ENCODE results near the gene NBEAL2.
"Not testable (repeated sequence)": the region's sequence is repeated elsewhere in the genome, so short reads cannot be mapped to it uniquely, and the experiment has no call there.

The NBEAL2 gene

DNA sequence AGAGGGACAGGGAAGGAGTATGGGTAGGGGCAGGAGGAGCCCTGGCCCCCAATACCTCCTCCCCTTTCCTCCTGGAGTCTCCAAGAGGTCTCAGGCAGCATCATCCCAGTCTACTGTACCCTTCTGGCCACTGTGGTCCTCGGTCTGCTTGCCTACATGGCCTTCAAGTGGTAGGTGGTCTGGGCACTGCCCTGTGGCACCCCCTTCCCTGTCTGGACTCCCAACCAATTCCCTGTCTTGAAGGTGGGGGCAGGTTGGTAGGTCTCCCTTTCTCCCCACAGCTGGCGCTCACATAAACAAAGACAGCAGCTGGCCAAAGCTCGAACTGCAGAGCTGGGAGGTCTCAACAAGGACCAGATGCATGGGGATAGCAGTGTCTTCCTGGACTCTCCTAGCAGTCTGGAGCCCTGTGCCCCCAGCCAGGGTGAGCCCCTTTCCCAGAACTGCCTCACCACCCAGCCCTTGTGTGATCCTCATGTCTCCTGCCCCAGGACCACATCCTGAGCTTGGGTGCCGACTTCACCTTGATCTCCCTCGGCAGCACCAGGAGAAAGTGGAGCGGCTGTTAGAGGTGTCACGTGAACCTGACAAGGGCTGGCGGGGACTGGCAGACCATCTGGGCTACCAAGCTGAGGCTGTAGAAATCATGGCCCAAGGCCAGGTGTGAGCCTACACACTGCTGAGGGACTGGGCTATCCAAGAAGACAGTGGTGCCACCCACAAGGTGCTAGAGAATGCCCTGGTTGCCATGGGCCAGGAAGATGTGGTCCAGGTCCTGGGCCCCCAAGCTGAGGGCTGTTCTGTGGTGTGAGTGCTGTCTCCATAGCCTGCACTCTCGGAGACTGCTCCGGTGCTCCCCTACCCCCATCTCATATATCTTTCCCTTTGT is 33.1 kb downstream of the NBEAL2 start:
- no peak for DNase-seq (ENCODE audit: low read depth)

DNA sequence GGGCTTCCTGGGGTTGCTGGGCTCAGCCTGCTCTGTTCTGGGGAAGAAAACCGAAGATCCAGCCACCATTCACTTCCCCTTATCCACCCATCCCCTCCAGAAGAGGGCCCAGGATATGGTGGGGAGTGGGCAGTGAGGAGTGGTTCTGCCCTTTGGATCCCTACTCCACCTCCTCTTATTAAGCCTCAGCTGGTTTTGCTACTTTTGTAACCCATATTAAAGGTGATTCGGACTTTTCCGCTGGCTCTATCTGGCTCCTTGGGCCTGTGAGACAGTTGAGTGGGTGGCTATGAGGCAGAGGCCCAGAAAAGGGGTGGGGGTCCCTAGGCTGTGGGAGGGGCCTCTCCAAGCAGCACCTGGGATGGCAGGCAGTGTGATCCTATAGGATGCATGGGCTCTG is 33.8 kb downstream of the NBEAL2 start:
- no peak for DNase-seq (ENCODE audit: low read depth)

DNA sequence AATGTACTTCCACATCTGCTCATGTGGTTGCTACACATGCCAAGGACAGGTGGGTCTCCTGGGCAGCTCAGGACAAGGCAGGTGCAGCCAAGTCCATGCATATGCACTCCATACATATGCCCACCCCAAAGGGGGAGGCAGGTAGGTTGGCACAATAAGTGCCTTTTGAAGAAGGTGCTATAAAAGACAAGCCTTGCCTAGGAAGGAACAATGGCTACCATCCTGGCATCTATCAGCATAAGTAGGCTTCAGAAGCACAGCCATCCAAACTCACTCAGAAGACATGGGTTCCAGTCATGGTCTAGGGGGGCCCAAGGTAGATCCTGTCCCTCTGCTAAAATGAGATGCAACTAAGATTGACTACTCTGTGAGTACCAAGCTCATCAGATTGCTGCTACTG is 34.6 kb downstream of the NBEAL2 start:
- DNase-seq (ENCODE audit: low read depth) = no peak

DNA sequence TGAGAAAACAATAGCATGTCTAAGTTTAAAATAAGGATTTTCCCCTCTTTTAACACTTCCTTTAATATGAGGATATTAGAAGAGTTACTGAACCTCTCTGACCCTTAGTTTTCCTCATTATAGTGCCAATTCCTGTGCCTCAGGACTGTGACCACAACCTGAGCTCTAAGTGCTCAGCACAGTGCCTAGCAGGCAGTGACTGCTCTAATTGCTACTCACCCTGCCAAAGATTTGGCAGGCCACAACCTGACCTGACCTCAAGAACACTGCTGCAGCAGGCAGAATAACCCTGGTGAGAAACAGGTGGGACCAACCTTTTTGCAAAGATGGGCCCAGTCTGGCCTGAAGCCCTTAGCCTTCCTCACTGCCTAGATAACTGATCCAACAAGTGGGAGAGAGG is 35.7 kb downstream of the NBEAL2 start:
- no peak for DNase-seq (ENCODE audit: low read depth)

DNA sequence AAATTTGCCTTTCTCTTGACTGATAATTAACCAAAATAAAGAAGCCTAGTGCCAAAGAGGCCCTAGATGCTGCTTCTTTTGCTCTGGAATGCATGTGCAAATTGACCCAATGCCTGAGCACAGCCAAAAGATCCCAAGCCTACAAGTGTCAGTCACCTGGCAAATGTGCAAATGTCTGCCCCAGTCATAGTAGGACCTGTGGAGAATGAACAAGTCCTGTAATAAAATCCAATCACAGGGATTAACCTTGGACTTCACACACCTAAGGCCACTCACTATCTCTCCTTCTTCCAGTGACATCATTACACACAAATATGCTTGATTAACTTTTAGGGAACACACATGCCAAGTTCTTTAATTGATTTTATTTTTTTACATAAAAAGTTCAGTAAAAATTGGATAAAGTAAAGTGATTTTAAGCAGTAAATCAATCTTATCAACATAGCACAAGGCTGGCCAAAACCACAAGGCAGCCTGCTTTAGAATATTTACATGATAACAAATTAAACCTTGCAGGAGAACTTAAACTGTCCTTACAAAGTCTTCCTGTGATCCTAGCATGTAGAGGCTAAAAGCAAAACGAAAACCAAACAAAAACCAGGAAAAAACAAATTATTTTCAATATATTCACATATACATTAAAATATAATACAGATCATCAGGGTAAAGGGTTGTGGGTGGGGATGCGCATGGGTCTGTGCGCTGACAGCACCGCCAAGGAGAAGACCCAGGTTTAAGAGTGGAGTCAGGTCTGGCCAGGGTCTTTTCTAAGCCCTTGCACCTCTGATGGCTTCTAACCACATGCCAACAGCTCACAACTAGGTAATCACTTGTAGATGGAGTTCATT is 36.8 kb downstream of the NBEAL2 start:
- DNase-seq (ENCODE audit: low read depth) = no peak

DNA sequence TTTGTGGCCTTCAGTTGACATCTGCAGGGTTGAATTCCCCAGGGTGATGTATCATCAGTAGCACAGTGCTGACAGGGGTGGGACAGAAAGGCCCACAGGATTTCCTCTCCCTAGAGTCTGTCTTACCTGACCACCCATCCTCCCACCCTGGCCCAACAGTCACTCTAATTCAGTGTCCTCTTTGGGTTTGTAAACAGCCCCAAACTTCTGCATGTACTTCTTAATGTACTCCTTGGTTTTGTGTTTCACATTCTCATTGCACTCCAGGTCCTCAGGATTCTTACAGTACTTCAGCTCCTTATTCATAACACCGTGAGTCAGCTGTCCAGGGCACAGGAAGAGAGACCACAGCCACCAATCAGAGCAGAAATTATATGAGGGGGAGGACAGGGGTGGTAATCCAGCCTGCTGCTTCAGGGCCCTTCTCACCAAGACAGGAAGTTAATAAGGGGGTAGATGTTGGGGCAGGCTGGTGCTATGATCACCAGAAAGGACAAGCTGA is 37.5 kb downstream of the NBEAL2 start:
- no peak for DNase-seq (ENCODE audit: low read depth)

DNA sequence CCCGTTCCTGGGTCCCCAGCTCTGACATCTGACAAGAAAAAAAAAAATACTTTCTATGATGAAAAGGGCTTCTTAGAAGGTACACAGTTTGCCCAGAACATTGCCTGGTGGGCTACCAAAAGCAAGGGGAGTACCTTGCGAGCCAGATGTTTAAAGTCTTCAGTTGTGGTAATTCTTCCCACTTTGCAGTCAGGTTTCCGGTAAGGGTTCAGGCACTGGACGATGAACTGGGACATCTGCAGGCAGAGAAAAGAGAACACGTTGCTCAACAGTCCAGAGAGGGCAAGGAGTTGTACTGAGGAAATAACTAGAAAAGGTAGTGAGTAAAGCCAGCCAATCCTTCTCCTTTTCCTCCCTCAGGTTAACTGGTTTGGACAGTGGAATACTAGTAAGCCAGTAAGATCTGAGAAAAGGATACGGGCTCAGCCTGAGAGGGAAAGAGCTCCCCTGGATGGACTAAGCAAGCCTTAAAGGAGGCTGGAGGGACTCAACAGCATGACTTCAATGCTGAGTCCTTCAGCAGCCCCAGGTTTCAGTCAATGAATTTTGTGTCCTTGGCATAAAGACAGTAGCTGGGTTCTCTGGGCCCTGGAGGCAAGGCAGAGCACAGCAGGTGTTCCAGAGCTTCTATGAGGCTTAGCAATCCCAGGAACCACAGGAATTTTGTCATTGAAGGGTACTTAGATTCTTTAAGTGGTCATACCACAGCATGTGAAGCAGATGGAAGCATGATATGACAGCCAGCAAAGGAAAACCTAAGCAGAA is 38.2 kb downstream of the NBEAL2 start:
- no peak for DNase-seq (ENCODE audit: low read depth)

DNA sequence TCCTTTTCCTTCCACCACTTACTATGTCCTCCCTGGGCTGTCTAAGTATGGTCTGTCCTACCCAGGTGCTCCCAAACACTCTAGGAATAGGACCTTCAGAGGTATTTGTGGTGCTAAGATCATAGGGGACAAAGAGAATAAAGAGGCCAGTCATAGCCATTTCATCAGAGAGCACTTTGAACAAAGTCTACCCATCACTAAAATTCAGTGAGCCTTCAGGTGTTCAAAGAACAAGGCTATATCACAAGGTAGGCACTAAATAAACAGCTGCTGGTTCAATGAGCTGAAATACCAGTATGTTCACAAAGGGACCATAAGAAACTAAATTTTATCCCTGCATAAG is 38.8 kb downstream of the NBEAL2 start:
- no peak for DNase-seq (ENCODE audit: low read depth)

DNA sequence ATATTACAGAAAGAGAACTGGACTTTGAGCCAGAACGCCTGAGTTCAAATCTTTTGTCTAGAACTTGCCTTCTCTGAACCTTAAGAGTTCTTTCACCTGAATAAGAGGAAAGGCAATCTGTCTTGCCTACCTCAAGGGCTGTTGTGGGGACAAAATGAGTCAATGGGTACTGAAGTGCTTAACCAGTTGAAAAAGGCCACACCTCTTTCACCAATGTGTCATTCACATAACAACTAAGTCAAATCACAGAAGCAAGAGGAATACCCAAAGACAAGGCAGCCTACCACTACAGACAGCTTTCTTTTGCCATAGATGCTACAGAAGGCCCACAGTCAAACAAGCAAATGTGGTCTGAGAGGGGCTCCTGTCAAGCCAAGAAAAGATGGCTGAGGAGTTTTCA is 39.7 kb downstream of the NBEAL2 start:
- no peak for DNase-seq (ENCODE audit: low read depth)

DNA sequence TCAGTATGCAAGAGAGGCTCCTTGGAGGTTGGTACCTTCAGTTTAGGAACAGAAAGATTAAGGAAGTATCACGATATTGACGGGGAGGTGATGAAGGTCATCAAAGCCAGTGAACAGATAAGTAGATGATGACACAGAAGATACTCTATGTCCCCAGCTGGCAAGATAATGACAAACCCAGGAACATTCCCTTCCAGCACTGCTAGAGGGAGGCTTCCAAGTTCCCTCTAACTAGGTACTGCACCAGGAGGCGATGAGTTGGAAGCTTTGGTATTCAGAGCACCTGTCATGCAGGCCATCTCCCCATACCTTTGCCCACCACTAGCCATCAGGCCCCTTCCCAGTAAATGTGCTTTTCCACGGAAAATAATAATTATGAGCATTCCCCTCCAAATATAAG is 40.8 kb downstream of the NBEAL2 start:
- DNase-seq (ENCODE audit: low read depth) = no peak

DNA sequence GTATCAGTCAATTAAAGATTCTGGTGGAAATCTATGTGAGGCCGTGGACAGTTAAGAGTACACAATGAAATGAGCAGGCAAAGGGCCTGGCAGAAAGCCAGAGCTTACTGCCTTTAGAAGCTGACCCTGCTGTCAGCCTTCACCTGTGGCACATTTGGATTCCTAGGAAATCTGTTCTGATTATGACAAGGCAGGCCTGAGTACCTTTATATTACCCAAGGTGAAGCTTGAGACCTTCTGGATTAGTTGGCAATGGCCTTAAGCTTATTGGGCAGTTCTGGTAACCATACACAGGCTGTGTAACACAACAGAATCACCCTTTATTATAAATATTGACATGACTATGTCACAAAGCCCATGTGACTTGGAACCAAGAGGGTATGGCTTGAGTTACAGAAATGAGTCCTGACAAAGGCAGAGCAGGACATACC is 43.2 kb downstream of the NBEAL2 start:
- DNase-seq (ENCODE audit: low read depth) = no peak

DNA sequence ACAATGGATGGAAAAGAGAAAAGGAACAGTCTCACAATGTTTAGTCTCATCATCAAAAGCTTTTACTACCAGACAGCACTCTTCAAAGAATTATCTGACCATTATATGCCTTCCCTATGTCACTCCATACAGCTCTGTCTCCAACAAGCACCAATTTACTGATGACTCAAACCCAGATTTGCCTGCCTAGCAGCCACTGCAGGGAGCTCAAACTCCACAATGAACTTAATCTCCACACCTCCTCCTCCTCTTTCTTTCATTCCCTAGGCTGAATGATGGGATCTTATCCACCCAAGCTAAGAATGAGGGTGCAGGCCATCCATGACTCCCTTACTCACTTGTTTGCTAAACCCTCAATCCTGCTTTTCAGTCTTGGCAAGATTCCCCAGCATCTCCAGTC is 45.5 kb downstream of the NBEAL2 start:
- DNase-seq (ENCODE audit: low read depth) = no peak

DNA sequence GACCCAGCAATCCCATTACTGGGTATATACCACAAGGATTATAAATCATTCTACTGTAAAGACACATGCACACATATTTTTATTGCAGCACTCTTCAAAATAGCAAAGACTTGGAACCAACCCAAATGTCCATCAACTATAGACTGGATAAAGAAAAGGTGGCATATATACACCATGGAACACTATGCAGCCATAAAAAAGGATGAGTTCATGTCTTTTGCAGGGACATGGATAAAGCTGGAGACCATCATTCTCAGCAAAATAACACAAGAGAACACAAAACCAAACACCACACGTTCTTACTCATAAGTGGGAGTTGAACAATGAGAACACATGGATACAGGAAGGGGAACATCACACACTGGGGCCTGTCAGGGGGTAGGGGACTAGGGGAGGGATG is 47.0 kb downstream of the NBEAL2 start:
- not testable (repeated sequence) for DNase-seq (ENCODE audit: low read depth)

DNA sequence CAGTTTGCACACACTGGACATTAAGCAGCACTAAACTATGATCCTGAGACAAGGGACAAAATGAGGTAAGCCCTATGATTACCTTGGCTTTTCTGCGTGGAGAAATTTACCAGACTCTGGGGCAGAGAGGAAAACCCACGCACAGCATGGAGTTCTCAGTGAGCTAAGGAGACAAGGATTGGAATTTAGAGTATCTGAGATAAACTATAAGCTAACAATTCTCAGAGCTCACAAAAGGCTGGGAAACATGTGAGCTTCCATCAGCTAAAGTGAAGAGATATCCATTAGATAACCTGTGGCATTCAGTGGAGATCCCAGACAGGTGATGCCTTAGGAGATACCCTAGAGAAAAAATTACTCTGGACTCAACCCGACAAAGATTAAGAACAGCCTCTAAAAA is 48.7 kb downstream of the NBEAL2 start:
- DNase-seq (ENCODE audit: low read depth) = no peak

DNA sequence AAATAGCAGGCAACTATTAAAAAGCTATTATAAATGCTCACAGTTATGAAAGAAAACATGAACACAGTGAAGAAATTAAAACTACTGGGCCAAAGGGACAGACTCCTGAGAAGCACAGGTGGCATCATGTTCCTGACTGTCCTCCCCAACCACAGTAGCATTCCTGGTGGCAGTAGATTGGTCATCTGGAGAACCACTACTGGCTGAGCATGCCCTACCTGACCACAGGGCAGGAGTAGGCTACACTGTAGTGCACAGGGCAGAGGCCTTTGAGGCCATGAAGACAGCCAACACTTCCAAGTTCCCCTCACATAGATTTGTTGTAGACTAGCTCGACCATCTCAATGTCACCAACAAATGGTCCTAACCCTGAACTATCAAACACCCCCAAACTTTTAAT is 49.2 kb downstream of the NBEAL2 start:
- DNase-seq (ENCODE audit: low read depth) = no peak

DNA sequence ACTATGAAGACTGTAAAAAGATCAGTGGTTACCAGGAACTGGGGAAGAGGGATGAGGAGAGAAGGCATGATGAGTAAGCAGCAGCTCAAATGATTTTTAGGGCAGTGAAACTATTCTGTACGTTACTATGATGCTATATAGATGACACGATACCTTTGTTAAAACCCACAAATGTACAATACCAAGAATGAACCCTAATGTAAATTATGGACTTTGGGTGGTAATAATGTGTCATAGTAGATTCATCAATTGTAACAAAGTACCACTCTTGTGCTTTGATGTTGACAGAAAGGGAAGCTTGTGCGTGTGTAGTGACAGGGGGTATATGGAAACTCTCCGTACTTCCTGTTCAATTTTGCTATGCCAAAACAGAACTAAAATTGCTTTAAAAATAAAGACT is 51.6 kb downstream of the NBEAL2 start:
- not testable (repeated sequence) for DNase-seq (ENCODE audit: low read depth)

DNA sequence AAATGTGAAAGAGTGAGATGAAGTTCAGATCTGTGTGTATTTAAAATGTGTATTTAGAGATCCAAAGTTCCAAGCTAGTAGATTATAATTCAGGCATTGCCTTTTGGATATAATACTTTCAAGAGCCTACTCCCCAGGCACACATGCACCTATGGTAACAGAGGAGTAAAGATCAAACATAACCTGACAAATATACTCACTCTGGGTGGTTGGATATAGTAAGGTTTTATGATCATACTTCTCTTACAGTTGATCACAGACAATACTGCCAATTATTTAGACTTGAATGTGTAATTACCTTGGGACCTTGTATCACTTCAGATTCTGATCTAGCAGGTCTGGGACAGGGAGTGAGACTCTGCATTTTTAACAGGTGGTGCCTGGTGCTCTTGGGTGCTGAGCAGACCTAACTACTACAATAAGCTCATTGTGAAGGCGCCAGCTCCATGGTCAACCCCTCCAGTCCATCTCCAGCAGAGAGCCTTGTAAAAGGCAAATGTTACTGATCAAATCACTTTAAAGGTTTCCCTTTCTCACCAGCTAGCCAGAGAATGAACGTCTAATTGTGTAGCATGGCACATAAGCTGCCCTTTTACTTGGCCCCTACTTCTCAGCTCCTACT is 55.5 kb downstream of the NBEAL2 start:
- no peak for DNase-seq (ENCODE audit: low read depth)

DNA sequence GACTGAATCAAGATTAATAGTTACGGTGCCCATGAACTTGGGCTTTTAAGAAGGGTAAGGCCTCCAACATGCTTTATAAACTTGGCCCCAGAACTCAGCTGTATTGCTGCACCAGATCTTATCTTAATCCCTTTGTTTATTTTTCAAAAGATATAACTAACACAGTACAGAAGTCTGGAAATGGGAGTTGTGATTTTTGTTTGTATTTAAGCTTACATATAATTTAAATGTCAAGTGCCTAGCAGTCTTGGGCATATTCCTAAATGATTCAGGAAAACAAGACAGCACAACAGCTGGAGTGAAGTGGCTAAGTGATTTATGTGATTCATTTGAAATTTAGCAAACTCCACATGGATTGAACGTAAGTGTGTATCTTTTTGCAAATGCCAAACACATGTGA is 56.2 kb downstream of the NBEAL2 start:
- no peak for DNase-seq (ENCODE audit: low read depth)

DNA sequence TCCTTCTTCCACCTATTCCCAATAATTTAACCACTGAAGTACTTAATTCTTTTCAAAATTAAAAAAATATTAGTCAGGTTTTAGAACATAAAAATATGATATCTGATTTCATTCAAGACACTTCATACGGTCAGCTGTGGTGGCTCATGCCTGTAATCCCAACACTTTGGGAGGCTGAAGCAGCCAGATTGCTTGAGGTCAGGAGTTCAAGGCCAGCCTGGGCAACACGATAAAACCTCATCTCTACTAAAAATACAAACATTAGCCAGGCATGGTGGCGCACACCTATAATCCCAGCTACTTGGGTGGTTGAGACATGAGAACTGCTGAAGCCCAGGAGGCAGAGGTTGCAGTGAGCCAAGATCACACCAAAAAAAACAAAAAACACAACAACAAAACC is 56.7 kb downstream of the NBEAL2 start:
- DNase-seq (ENCODE audit: low read depth) = no peak

DNA sequence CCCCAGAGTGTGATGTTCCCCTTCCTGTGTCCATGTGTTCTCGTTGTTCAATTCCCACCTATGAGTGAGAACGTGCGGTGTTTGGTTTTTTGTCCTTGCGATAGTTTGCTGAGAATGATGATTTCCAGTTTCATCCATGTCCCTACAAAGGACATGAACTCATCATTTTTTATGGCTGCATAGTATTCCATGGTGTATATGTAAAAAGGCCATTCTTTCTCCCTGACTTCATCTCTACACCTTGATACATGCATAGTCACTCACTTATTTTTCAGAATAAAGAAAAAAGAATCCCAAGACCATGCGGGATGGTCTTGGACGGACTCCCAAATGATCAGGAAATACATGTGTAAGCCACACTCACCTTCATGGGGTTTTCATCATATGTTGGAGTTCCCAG is 57.8 kb downstream of the NBEAL2 start:
- not testable (repeated sequence) for DNase-seq (ENCODE audit: low read depth)

DNA sequence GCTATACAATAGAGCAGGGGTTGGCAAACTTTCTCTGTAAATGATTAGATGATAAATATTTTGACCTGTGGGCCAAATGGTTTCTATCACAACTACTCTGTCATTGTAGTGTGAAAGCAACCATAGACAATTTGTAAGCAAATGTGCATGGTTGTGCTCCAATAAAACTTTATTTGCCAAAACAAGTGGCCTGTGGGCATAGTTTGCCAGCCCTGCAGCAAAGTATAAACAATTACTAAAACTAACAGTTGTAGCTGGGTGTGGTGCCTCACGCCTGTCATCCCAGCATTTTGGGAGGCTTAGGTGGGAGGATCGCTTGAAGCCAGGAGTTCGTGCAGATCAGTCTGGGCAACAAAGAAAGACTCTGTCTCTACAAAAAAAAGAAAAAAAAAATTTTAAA is 61.6 kb downstream of the NBEAL2 start:
- no peak for DNase-seq (ENCODE audit: low read depth)

DNA sequence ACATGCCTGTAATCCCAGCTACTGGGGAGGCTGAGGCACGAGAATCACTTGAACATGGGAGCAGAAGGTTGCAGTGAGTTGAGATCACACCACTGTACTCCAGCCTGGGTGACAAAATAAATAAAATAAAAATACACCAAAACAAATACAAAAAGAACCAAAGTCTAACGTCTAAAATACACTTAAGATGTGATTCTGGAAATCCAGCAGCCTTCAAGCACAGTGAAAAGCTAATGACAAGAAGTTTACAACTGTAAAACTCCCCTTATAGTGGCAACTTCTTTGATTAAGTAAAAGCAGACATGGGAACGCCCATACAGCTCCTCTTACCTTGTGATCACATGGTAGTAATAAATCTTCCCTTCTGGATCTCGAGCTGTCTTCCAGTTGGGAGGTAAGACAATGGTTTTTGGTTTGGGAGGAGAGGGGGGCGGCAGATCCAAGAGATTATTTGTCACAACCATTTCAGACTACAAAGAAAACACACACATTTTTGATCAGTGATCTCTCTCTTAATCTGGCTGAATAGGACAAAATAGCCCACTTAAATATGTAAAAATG is 62.8 kb downstream of the NBEAL2 start:
- DNase-seq (ENCODE audit: low read depth) = no peak
